Measurements from ENCODE around the gene RNF225. TPM values are rescaled to one million over a fixed set of nuclear protein-coding genes. Genes with fewer than 3 reads are reported as not detected.
"Not testable (repeated sequence)": the region's sequence is repeated elsewhere in the genome, so short reads cannot be mapped to it uniquely, and the experiment has no call there.

The RNF225 gene
- total RNA-seq, 2 donors from 2014 or later: not detected

DNA sequence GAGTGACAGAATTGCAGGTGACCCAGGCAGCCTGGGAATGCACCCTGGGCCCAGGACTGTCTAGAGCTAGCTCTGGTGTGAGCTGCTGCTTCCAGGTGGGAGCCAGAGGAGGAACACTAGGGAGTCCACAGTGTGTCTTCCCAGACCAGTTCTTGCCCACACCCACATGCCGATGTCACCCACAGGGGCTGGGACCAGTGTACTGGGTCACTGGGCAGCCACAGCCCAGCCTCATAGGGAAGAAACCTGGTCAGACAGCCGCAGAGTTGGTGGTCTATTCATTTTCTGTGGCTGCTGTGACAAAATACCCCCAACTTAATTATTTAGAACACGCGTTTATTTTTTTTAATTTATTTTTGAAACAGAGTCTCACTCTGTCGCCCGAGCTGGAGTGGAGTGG is 3.1 kb downstream of the RNF225 start:
- H3K9me3 ChIP-seq: no peaks in the 10 kb centered on the region
- peaks cover 6 to 12% of the 10 kb centered on the region in 2 donors for H3K27me3 ChIP-seq
- no peak overlapping the region for H3K4me3 ChIP-seq
- no peak for DNase-seq (ENCODE audit: low spot score)
- H3K36me3 ChIP-seq: peaks cover 16% of the 10 kb centered on the region
- H3K4me1 ChIP-seq: peaks cover 0 to 27% of the 10 kb centered on the region in 2 donors
- H3K27ac ChIP-seq: no peak overlapping the region
- TF ChIP-seq, protein P1, sequence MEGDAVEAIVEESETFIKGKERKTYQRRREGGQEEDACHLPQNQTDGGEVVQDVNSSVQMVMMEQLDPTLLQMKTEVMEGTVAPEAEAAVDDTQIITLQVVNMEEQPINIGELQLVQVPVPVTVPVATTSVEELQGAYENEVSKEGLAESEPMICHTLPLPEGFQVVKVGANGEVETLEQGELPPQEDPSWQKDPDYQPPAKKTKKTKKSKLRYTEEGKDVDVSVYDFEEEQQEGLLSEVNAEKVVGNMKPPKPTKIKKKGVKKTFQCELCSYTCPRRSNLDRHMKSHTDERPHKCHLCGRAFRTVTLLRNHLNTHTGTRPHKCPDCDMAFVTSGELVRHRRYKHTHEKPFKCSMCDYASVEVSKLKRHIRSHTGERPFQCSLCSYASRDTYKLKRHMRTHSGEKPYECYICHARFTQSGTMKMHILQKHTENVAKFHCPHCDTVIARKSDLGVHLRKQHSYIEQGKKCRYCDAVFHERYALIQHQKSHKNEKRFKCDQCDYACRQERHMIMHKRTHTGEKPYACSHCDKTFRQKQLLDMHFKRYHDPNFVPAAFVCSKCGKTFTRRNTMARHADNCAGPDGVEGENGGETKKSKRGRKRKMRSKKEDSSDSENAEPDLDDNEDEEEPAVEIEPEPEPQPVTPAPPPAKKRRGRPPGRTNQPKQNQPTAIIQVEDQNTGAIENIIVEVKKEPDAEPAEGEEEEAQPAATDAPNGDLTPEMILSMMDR (IDR thresholded peaks at IDR 0.05): no peak

DNA sequence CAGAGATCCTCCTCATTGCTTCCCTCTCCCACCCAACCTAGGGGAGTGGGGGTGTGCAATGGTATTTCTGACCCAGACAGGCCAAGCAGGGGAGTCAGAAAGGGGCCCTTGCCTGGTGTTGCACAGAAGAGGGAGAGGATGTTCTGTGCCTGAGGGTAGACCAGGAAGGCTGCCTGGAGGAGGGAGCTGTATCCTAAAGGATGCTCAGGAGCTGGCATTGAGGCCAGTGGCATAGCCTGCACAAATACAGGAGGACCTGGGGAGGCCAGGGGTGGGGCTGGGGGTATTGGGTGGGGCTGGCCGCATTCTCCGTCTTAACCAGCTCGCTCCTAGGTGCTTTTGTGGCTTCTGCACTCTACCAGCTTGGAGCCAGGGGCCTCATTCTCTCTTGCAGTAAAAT is 4.4 kb downstream of the RNF225 start:
- no peak for DNase-seq (ENCODE audit: low spot score)
- no peak overlapping the region for H3K4me3 ChIP-seq
- no peak overlapping the region for H3K27ac ChIP-seq
- TF ChIP-seq, protein P1 (IDR thresholded peaks at IDR 0.05): no peak
- peaks cover 0 to 27% of the 10 kb centered on the region in 2 donors for H3K4me1 ChIP-seq
- H3K27me3 ChIP-seq: peaks cover 6 to 12% of the 10 kb centered on the region in 2 donors
- no peaks in the 10 kb centered on the region for H3K9me3 ChIP-seq
- peaks cover 3% of the 10 kb centered on the region for H3K36me3 ChIP-seq

DNA sequence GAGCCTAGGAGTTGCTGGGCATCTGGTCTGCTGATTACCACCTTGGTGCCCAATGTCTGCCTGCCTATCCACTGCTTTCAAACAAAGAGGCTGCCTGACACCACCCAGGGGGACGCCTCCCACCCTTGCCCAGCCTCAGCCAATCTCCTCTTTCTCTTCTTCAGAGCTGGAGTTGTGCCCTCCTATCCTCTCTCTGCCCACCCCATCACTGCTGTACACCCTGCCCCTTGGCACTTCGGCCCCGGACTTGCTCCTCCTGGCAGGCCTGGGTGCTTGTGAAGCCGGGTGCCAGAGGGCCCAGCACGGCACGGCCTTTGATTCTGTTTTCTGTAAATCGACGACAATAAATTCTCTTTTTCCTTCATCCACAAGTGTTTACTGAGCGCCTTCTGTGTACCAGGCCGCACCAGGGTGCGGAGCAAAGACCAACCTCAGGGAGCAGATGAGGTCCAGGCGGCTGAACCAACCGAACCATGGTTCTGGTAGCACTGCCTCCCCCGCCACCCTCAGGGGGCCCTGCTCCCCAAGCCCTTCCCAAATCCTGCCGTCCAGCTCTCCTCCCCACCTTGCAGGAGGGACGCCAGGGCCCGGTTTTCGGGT is 5.0 kb downstream of the RNF225 start:
- TF ChIP-seq, protein P1 (IDR thresholded peaks at IDR 0.05): no peak
- Histone ChIP-seq H3K27ac (no peak overlapping the region), H3K4me3 (peak overlapping the region; percentile 41 to 65), H3K4me1 (peaks cover 0 to 27% of the 10 kb centered on the region in 2 donors), H3K9me3 (no peaks in the 10 kb centered on the region), H3K27me3 (peaks cover 6 to 12% of the 10 kb centered on the region in 2 donors), H3K36me3 (no peaks in the 10 kb centered on the region)
- no peak for DNase-seq (ENCODE audit: low spot score)

DNA sequence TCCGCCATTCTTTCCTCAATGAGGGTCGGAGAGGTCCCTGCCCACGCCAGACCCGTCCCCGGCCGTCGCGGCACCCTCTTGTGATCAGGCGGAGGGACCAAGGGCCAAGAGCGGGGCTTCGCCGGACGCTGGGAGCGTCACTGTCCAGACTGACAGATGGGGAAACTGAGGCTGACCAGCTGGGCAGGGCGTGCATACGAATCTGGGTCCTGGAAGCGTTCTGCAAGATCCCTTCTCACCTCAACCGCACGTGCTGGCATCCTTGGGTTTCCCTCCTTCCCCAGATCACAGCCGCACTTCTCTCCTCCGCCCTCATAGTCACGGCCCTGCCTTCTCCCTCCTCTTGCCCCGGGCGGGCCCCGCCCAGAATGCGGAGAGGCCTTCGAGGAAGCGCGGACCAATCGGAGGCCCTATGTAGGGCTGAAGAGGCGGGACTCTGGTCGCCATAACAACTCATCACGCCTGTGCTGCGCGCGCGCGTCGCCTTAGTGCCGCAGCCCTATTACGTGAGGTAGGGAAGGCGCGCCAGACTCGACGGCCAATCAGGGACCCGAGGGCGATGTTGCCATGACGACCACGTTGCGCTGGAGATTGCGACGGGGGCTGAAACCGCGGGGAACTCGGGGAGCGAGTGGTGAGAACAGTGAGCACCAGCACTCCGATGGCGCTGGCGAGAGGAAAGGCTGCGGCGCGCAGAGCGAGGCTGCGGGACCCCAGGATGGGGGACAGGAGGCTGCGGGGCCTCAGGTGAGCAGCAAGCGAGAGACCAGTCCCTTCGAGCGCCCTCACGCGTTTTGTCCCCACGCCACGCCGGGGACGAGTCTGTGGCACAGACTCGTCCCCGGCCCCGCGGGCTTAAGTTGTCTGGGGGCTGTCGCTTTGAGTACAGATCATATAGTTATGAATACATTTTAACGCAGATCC is 5.7 kb downstream of the RNF225 start:
- peak; percentile 99 for DNase-seq (ENCODE audit: low spot score)
- TF ChIP-seq, protein P1 (IDR thresholded peaks at IDR 0.05): peak in 1 of 2 donors; percentile 28
- peaks cover 6% of the 10 kb centered on the region in 2 donors for H3K27me3 ChIP-seq
- no peaks in the 10 kb centered on the region for H3K9me3 ChIP-seq
- H3K4me1 ChIP-seq: peaks cover 0 to 20% of the 10 kb centered on the region in 2 donors
- H3K27ac ChIP-seq: peak overlapping the region; percentile 60 to 69
- peak overlapping the region; percentile 41 to 65 for H3K4me3 ChIP-seq
- no peaks in the 10 kb centered on the region for H3K36me3 ChIP-seq

DNA sequence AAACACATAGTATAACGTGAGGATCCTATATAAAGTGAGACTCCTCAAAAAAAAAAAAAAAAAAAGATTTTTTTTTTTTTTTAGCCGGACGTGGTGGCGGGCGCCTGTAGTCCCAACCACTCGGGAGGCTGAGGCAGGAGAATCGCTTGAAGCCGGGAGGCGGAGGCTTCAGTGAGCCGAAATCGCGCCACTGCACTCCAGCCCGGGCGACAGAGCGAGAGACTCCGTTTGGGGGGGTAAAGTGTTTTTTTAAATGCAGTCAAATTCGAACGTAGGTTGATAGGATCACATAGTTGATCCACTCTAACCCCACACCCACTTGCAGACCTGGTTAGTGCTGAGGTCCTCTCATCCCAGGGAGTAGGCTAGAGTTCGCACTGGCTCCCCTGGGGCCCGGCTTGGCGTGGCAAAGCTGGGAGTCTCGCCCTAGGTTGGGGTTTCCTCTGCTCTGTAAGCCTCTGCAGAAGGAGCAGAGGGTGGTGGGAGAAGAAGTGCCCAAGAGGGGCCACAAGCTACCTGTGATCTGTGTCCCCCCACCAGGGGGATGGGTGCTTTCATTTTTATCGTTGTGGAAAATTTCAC is 6.5 kb downstream of the RNF225 start:
- no peak for DNase-seq (ENCODE audit: low spot score)
- no peaks in the 10 kb centered on the region for H3K36me3 ChIP-seq
- H3K27ac ChIP-seq: peak overlapping the region in 1 of 2 donors; percentile 69
- peaks cover 1 to 2% of the 10 kb centered on the region in 2 donors for H3K27me3 ChIP-seq
- TF ChIP-seq, protein P1 (IDR thresholded peaks at IDR 0.05): no peak
- peak overlapping the region; percentile 41 to 65 for H3K4me3 ChIP-seq
- H3K4me1 ChIP-seq: peaks cover 0 to 20% of the 10 kb centered on the region in 2 donors
- no peaks in the 10 kb centered on the region for H3K9me3 ChIP-seq

DNA sequence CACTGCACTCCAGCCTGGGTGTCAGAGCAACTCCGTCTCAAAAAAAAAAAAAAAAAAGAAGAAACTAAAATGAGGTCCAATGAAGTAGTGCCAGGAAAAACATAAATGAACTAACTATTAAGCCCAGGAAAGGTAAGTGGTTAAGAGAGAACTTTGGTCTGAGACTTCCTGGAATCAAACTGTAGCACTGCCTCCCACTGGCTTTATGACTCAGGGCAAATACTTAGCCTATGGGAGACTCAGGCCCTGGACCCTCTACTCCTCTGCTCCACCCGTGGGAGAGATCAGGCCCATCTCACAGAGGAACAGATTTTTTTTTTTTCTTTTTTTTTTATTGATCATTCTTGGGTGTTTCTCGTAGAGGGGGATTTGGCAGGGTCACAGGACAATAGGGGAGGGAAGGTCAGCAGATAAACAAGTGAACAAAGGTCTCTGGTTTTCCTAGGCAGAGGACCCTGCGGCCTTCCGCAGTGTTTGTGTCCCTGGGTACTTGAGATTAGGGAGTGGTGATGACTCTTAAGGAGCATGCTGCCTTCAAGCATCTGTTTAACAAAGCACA is 8.5 kb downstream of the RNF225 start:
- H3K27me3 ChIP-seq; DNase-seq (ENCODE audit: low spot score); H3K27ac ChIP-seq; H3K9me3 ChIP-seq; H3K4me3 ChIP-seq; H3K36me3 ChIP-seq: not testable (repeated sequence)
- peaks cover 0 to 30% of the 10 kb centered on the region in 2 donors for H3K4me1 ChIP-seq
